Measurements from ENCODE around the gene CEACAM3.
A peak's percentile ranks its signal among the peaks of the same experiment; 100 is the strongest.

Gene CEACAM3

GRCh38 chr19:41793414-41793727, 3.0 kb upstream of the CEACAM3 start:
- DNase-seq: no peak

GRCh38 chr19:41795031-41795461, 1.3 kb upstream of the CEACAM3 start:
- peak; percentile 71 for DNase-seq

- no peak for DNase-seq
These were observed 514 bp downstream of the CEACAM3 start for GRCh38 chr19:41796901-41797300.

GRCh38 chr19:41799444-41800000, 3.1 kb downstream of the CEACAM3 start:
- DNase-seq: no peak

- no peak for DNase-seq
These were observed 4.6 kb downstream of the CEACAM3 start for GRCh38 chr19:41801031-41801430.

- DNase-seq: no peak
These were observed 5.4 kb downstream of the CEACAM3 start for GRCh38 chr19:41801792-41802211.

GRCh38 chr19:41802770-41803169, 6.4 kb downstream of the CEACAM3 start:
- no peak for DNase-seq

GRCh38 chr19:41804336-41804735, 7.9 kb downstream of the CEACAM3 start:
- DNase-seq: no peak

GRCh38 chr19:41807176-41807575, 10.8 kb downstream of the CEACAM3 start:
- DNase-seq: no peak

GRCh38 chr19:41808663-41809566, 12.5 kb downstream of the CEACAM3 start:
- DNase-seq: no peak

- no peak for DNase-seq
These were observed 13.9 kb downstream of the CEACAM3 start for GRCh38 chr19:41810301-41810700.

- DNase-seq: no peak
These were observed 14.6 kb downstream of the CEACAM3 start for GRCh38 chr19:41811036-41811435.

GRCh38 chr19:41811981-41812380, 15.6 kb downstream of the CEACAM3 start:
- DNase-seq: no peak

GRCh38 chr19:41813911-41814310, 17.5 kb downstream of the CEACAM3 start:
- DNase-seq: no peak

GRCh38 chr19:41815301-41815700, 18.9 kb downstream of the CEACAM3 start:
- no peak for DNase-seq

- DNase-seq: no peak
These were observed 20.4 kb downstream of the CEACAM3 start for GRCh38 chr19:41816761-41817160.

- peak; percentile 64 for DNase-seq
These were observed 24.8 kb downstream of the CEACAM3 start for GRCh38 chr19:41821003-41821735.

- no peak for DNase-seq
These were observed 41.8 kb downstream of the CEACAM3 start for GRCh38 chr19:41837981-41838708.

GRCh38 chr19:41839211-41839610, 42.8 kb downstream of the CEACAM3 start:
- DNase-seq: no peak

- DNase-seq: no peak
These were observed 47.0 kb downstream of the CEACAM3 start for GRCh38 chr19:41843371-41843770.

GRCh38 chr19:41844601-41845000, 48.2 kb downstream of the CEACAM3 start, which contains the start of gene LYPD4:
TSS of gene LYPD4 (minus strand) at chr19:41844683. CDS start at chr19:41839285, 5,398 bp downstream.
- no peak for DNase-seq

- DNase-seq: no peak
These were observed 48.4 kb downstream of the CEACAM3 start, which contains the start of gene DMRTC2 for GRCh38 chr19:41845001-41845050. TSS of gene DMRTC2 (plus strand) at chr19:41845042. CDS start at chr19:41847429, 2,387 bp downstream.

- DNase-seq: no peak
These were observed 48.7 kb downstream of the CEACAM3 start for GRCh38 chr19:41845051-41845590.

All from NCI-H1105 treated with DMSO at 0.1 percent for 48 hours (cell line).